GM12874 (cell line): ENCODE measurements around the gene PTTG1IP.

Source experiments
- CTCF ChIP-seq: IDR thresholded peaks from 2 replicates; pipeline ENCODE4 v1.5.1; 2011; ENCODE audit warnings: low read depth, mild to moderate bottlenecking, control low read depth, low read length, moderate library complexity; ENCODE audit not compliant: insufficient read depth

The PTTG1IP gene

GRCh38 chr21:44848821-44849521, 24.5 kb downstream of the PTTG1IP start:
- TF ChIP-seq CTCF = no peak

GRCh38 chr21:44847261-44848056, 26.0 kb downstream of the PTTG1IP start:
- TF ChIP-seq CTCF = no peak

- no peak for TF ChIP-seq CTCF
Measured at GRCh38 chr21:44846485-44847260, 26.8 kb downstream of the PTTG1IP start.

GRCh38 chr21:44846224-44846484, 27.3 kb downstream of the PTTG1IP start:
- TF ChIP-seq CTCF = no peak

- peak; percentile 61 for TF ChIP-seq CTCF
Measured at GRCh38 chr21:44845418-44846223, 27.9 kb downstream of the PTTG1IP start.

GRCh38 chr21:44844256-44844655, 29.2 kb downstream of the PTTG1IP start:
- no peak for TF ChIP-seq CTCF
